ENCODE data around the gene SPHK2. TPM values are rescaled to one million over a fixed set of nuclear protein-coding genes. Genes with fewer than 3 reads are reported as not detected.

Gene SPHK2
- total and polyA plus RNA-seq, 2 experiments from 2014 or later: 18.3 to 50.3 TPM

GRCh38 chr19:48641850-48642249, 22.5 kb downstream of the SPHK2 start (continued):
- TF ChIP-seq ZNF462 (CRISPR knock-in tag; IDR thresholded peaks at IDR 0.05): no peak
- no peak for TF ChIP-seq JUNB (IDR thresholded peaks at IDR 0.05; ENCODE audit: unreplicated experiment)
- no peak for TF ChIP-seq ZNF331 (CRISPR knock-in tag; IDR thresholded peaks at IDR 0.05; ENCODE audit: low read depth)

- Mint-ChIP-seq H3K4me1 (peaks cover 28% of the 10 kb centered on the region), H3K27ac (no peak overlapping the region), H3K4me3 (no peak overlapping the region), H3K27me3 (ENCODE audit: insufficient read depth, low read depth, poor library complexity) (peaks cover 24% of the 10 kb centered on the region), H3K9me3 (no peaks in the 10 kb centered on the region), H3K36me3 (ENCODE audit: low read depth) (peaks cover 36% of the 10 kb centered on the region)
- Histone ChIP-seq H3K4me2 (no peak overlapping the region), H3K9me2 (ENCODE audit: insufficient read depth) (no peaks in the 10 kb centered on the region), H3F3A (replicated peaks; ENCODE audit: low read depth) (peaks cover 24% of the 10 kb centered on the region), H3K36me3 (ENCODE audit: insufficient read depth) (no peaks in the 10 kb centered on the region), H3K27ac (ENCODE audit: low read depth) (no peak overlapping the region), H4K20me1 (replicated peaks; ENCODE audit: insufficient read depth) (no peaks in the 10 kb centered on the region), H2AFZ (no peak overlapping the region), H3K4me1 (ENCODE audit: insufficient read depth) (peaks cover 25% of the 10 kb centered on the region), H3K79me2 (replicated peaks; ENCODE audit: insufficient read depth) (no peaks in the 10 kb centered on the region), H3K4me3 (no peak overlapping the region), H3K27me3 (ENCODE audit: insufficient read depth) (0 out of 2 replicates have a peak, but pooled peaks cover 7% of the 10 kb centered on the region)
- no peak for DNase-seq (ENCODE audit: low spot score)
- ATAC-seq: no peak
- no peak for TF ChIP-seq CTCF (conservative IDR thresholded peaks at IDR 0.05; ENCODE audit: low read depth in 2 of 2)
- no peak for TF ChIP-seq JUNB (IDR thresholded peaks at IDR 0.05; ENCODE audit: unreplicated experiment)
- TF ChIP-seq ETS1 (IDR thresholded peaks at IDR 0.05): no peak
- no peak for TF ChIP-seq ZNF114 (CRISPR knock-in tag; IDR thresholded peaks at IDR 0.05)
- TF ChIP-seq ZNF462 (CRISPR knock-in tag; IDR thresholded peaks at IDR 0.05): no peak
- TF ChIP-seq ZNF331 (CRISPR knock-in tag; IDR thresholded peaks at IDR 0.05; ENCODE audit: low read depth): no peak
Measured at GRCh38 chr19:48642862-48643261, 23.6 kb downstream of the SPHK2 start.

Measured in GM23338 (cell line).